HG03066 (cell line): ENCODE data around the gene SASH1.
"Not testable (repeated sequence)": the region's sequence is repeated elsewhere in the genome, so short reads cannot be mapped to it uniquely, and the experiment has no call there.

Experiments
- ATAC-seq: cut with Tn5 transposase; IDR thresholded peaks from one replicate; pipeline ENCODE4 v1.9.1; 2021; ENCODE audit warnings: low read depth; ENCODE audit not compliant: unreplicated experiment

Gene SASH1

DNA sequence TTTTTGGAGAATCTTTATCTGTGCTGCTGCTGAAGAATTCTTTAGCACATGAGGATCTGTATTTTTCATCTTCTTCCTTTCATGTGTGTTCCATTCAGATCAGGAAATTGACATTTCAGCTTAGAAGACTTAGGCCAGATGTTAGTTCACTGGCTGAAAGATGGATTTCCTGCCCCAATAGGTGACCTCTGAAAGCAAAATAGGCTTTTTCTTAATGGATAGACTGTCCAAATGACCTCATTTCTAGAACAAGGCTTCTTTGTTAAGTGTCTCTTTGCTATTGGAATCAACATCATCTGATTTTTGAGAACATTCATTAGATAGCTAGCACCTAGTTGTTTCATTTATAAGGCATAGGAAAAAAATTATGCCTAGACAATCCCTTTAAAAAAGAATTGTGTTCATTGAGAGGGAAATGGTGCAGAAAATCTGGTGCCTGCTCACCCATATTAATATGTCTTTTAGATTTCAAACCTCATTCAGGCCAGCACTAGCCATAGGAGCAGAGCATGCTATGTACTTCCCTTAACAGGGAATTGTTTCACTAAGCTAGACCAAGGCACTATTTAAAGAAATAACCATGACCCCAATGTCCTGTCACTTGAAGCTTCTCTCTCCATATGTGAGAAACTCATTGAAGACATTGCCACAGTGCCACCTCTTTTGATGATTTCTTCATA is 13.6 kb upstream of the SASH1 start:
- ATAC-seq, result no peak

GRCh38 chr6:148329596-148330381 is 12.8 kb upstream of the SASH1 start:
- no peak for ATAC-seq

DNA sequence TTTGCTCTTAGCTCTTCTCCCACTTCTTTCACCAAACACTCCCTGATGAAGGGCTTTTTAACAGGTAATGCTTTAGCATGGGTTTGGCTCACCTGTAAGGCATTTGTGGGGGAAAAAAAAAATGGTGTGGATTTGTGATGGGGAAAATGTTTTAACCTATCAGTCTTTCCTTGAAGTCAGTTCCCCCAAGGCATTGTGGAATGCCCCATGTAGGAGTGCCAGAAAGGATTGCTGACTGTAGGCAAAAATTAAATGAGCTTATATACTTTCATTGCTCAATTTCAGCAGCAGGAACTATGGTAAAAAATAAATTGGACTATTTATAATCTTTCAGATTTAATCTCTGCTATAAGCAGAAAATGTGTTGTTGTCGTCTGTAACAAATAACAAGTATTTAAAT is 10.6 kb upstream of the SASH1 start:
- ATAC-seq, result no peak

- ATAC-seq, result no peak
Measured at GRCh38 chr6:148336901-148337300, 5.7 kb upstream of the SASH1 start.

DNA sequence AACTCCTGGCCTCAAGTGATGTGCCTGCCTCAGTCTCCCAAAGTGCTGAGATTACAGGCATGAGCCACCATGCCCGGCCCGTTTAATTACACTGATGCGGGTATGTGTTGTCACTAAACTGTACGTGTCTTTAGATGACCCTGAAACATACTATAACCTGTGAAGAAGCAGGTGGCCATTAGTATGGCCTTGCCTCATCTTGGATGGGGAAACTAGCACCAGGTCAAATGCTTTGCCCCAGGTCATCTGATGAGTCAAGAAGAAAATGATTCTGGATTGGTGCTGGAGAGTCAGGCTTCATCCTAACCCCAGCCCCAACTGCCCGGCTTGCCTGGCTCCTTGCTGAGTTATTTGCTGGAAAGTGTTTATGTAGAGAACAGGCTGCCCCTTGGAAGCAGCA is 2.9 kb upstream of the SASH1 start:
- no peak for ATAC-seq

- no peak for ATAC-seq
Measured at GRCh38 chr6:148340586-148341297, 1.9 kb upstream of the SASH1 start.

DNA sequence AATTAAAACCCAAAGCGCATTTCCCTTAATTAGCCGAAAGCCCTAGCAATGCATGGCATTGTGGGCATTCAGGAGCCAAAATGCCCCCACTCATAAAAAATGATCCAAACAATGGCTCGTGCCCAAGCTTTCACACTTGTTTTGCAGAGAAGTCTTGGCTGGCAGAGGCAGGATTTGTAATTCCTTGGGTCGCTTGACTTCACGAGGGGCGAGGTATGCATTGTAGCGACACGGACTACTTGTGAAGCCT is 613 bp upstream of the SASH1 start:
- no peak for ATAC-seq

- no peak for ATAC-seq
Measured at GRCh38 chr6:148343047-148343782, 577 bp downstream of the SASH1 start.

- no peak for ATAC-seq
Measured at GRCh38 chr6:148345176-148345575, 2.5 kb downstream of the SASH1 start.

DNA sequence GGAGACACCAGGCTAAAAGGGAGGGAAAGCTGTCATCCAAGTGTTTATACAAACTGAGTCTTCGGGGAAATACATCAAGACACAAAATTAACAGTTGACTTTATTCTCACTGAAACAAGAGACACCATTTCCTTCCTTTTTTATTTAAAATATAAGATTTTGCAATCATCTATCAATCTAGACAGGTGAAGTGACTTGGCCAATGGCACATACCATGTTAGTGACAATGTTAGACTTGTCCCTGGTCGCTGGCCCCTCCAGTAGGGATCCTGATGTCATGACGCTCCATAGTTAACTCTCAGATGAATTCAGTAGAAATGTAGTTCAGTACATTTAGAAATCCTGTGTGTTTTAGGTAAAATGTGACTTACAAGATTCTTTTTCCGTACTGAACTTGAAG is 2.9 kb downstream of the SASH1 start:
- ATAC-seq, result no peak

- ATAC-seq, result no peak
Measured at GRCh38 chr6:148346681-148347440, 4.2 kb downstream of the SASH1 start.

DNA sequence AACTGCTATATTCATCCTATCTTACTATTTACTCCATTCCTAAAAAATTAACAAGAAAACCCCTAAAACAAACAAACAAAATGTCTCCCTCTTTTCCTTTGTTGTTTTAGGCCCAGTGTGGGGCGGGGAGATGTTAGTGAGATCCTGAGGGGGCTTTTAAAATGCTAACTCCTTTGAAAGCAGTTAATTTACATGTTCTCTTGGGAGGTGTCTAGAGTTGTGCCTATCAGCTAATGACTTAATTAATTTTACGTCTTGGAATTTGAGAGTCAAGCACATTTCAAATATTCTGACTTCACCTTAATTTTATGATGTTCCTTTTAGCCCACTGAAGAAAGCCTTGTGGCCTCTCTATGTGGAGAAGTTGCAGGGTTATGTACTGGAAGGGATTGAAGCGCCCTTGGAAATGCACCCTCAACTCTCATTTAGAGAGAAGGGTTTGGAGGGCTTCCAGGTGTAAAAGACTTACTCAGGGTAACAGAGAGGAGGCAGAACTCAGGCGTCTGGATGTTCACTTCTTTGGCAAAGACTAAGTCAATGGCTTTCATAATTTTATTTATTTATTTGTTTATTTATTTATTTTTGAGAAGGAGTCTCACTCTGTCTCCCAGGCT is 4.9 kb downstream of the SASH1 start:
- ATAC-seq, result no peak

DNA sequence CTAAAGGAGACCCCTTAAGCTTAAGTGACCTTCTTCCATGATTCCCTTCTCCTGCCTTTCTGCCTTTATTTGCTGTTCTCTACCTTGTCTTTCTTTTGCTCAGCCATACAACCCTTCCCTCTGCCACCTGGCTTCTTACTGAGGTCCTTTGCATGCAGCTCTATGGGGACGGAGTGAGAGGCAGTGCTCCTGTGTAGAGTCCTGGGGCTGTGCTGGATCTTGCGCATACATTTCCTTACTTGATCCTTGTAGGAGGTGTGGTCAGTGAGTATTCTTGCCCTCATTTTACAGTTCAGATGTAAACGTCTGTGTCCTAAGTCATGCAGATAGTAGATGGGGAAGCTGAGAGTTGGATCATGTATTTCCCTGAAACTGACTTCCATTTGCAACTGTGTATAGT is 5.7 kb downstream of the SASH1 start:
- no peak for ATAC-seq

- ATAC-seq, result no peak
Measured at GRCh38 chr6:148348778-148349177, 6.1 kb downstream of the SASH1 start.

DNA sequence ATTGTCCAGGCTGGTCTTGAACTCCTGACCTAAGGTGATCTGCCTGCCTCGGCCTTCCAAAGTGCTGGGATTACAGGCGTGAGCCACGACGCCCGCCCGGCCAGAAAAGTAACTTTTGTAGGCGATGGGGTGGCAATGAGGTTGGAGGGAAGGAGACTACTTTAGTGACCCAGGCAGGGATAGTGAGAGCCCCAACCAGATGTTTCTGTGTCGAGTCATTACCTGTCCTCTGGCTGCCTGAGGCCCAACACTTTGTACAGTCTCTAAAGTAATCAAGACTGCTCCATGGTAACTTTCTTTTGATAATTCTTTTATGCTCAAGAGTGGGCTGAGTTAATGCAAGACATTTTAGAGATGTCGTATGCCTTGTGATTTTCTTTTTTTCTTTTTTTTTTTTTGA is 6.8 kb downstream of the SASH1 start:
- ATAC-seq, result no peak

DNA sequence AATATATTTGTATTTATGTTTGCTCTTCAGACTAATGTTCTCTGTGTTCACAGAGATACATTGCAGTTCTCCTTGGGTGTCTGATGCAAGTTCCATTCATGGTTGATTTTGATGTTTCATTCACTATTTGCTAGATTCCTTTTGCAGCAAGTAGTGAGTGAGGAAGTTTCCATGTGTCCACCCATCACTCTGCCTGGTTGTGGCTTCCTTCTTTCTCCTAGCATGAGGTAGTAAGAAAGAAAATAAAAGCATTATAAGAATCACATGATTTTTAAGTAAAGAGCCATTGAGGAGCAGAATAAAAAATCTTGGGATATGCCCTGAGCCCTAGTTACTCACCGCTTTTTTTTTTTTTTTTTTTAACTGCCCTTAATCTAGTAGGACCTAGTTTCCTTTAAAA is 8.7 kb downstream of the SASH1 start:
- ATAC-seq, result no peak

DNA sequence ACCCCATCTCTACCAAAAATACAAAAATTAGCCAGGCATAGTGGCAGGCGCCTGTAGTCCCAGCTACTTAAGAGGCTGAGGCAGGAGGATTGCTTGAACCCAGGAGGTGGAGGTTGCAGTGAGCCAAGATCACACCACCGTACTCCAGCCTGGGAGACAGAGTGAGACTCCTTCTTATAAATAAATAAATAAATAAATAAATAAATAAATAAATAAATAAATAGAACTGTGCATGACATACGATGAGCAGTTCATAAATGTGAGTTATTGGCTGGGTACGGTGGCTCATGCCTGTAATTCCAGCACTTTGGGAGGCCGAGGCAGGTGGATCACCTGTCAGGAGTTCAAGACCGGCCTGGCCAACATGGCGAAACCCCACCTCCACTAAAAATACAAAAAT is 9.8 kb downstream of the SASH1 start:
- ATAC-seq, result not testable (repeated sequence)

DNA sequence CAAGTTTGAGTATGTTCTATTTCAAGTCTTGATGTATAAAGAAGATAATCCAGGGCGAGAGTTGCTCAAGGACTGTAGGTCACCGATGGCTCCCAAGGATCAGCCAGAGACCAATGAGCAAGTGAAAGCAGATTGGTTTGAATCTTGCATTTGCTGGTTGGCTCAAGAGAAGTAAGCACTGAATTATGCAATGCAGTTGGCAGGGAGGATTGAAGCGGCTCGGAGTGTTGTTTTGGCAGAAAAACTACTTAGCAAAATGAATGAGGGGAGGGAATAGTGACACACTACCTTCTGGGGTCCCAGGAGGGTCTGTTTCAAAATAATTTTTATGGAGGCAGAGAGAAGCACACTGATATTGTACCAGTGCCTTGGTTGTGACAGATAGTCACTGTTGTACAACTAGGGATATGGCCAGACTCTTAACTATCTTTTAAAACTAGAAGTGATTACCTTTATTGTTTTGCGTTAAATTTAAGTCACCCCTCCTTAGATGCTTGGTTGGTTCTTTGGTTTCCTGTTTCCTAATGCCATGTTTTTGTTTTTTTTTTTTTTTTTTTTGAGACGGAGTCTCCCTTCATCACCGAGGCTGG is 15.7 kb downstream of the SASH1 start:
- ATAC-seq, result no peak

DNA sequence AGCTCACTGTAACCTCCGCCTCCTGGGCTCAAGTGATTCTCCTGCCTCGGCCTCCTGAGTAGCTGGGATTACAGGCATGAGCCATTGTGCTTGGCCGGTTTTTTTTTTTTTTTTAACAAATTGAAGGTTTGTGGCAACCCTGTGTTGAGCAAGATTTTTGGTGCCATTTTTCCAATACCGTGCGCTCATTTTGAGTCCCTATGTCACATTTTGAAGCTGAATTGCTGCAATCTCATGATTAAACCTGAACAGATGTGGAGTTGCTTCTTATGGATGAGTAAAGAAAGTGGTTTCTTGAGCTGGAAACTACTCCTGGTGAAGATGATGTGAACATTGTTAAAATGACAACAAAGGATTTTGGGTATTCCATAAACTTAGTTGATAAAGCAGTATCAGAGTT is 16.6 kb downstream of the SASH1 start:
- no peak for ATAC-seq
